ENCODE data around the gene GIMAP1. TPM values are rescaled to one million over a fixed set of nuclear protein-coding genes. Genes with fewer than 3 reads are reported as not detected.

The GIMAP1 gene
- total RNA-seq, 1 experiment from 2014 or later, result 0.10 TPM

- intact Hi-C loops (cut with micrococcal nuclease), result no loop called here
- no peak for ATAC-seq
Observed at GRCh38 chr7:150744041-150744656, 27.7 kb downstream of the GIMAP1 start.

GRCh38 chr7:150745086-150745485 is 28.7 kb downstream of the GIMAP1 start:
- Histone ChIP-seq H3K36me3 (ENCODE audit: control insufficient read depth in 1 of 2, insufficient read depth in 2 of 2, low read length in 2 of 2) (no peaks in the 10 kb centered on the region), H3K9me3 (ENCODE audit: control insufficient read depth in 1 of 2, insufficient read depth in 1 of 2, low read depth in 1 of 2, low read length in 2 of 2) (no peaks in the 10 kb centered on the region), H4K20me1 (ENCODE audit: insufficient read depth) (no peaks in the 10 kb centered on the region), H3K27ac (ENCODE audit: low read depth, low read length) (no peak overlapping the region), H3K4me1 (ENCODE audit: control insufficient read depth in 1 of 2, insufficient read depth in 2 of 2, low read length in 2 of 2) (no peaks in the 10 kb centered on the region), H3K4me2 (ENCODE audit: low read length) (no peak overlapping the region), H3K9ac (ENCODE audit: low read length) (no peak overlapping the region), H3K9me2 (ENCODE audit: insufficient read depth) (no peaks in the 10 kb centered on the region), H2AFZ (ENCODE audit: low read depth, low read length, poor library complexity, severe bottlenecking) (no peak overlapping the region), H3K27me3 (ENCODE audit: insufficient read depth, low read length) (peaks cover 51% of the 10 kb centered on the region), H3K79me2 (ENCODE audit: insufficient read depth, low read length) (no peaks in the 10 kb centered on the region), H3K4me3 (replicated peaks in 1 of 2; ENCODE audit: low read depth in 1 of 2, low read length in 2 of 2) (no peak overlapping the region)
- ChIA-PET POLR2A (no interaction called here), CTCF (no interaction called here), RAD21 (ENCODE audit: low non-redundant PET in 1 of 2, low total read pairs in 2 of 2, uncharacterized antibody in 2 of 2, unreplicated experiment in 2 of 2) (no interaction called here)
- no TSS peak for BruUV-seq (replicated peaks)
- TF ChIP-seq ATF3 (IDR thresholded peaks at IDR 0.05) (no peak), ELF1 (IDR thresholded peaks at IDR 0.05; ENCODE audit: borderline replicate concordance, low read depth) (no peak), SP1 (IDR thresholded peaks at IDR 0.05; ENCODE audit: low read depth) (no peak), POLR2A (IDR thresholded peaks at IDR 0.05; ENCODE audit: borderline replicate concordance, extremely low read depth, insufficient read depth, insufficient read length) (no peak), CEBPB (IDR thresholded peaks at IDR 0.05; ENCODE audit: low read depth) (no peak), RAD21 (IDR thresholded peaks at IDR 0.05; ENCODE audit: low read depth) (no peak), POLR2AphosphoS5 (IDR thresholded peaks at IDR 0.05; ENCODE audit: low read depth, low read length) (no peak), ZFX (IDR thresholded peaks at IDR 0.05) (no peak), CBX3 (IDR thresholded peaks at IDR 0.05; ENCODE audit: low read depth) (no peak)
- intact Hi-C loops (cut with micrococcal nuclease), result no loop called here
- DNase-seq (ENCODE audit: low read depth, low spot score) (no peak), ATAC-seq (no peak)

More at GRCh38 chr7:150744041-150744656, 27.7 kb downstream of the GIMAP1 start:
- Histone ChIP-seq H3K79me2 (ENCODE audit: insufficient read depth, low read length) (no peaks in the 10 kb centered on the region), H3K4me3 (replicated peaks in 1 of 2; ENCODE audit: low read depth in 1 of 2, low read length in 2 of 2) (no peak overlapping the region), H3K4me2 (ENCODE audit: low read length) (no peak overlapping the region), H3K27ac (ENCODE audit: low read depth, low read length) (no peak overlapping the region), H3K27me3 (ENCODE audit: insufficient read depth, low read length) (peaks cover 46% of the 10 kb centered on the region), H3K9me3 (ENCODE audit: control insufficient read depth in 1 of 2, insufficient read depth in 1 of 2, low read depth in 1 of 2, low read length in 2 of 2) (no peaks in the 10 kb centered on the region), H4K20me1 (ENCODE audit: insufficient read depth) (no peaks in the 10 kb centered on the region), H3K4me1 (ENCODE audit: control insufficient read depth in 1 of 2, insufficient read depth in 2 of 2, low read length in 2 of 2) (peaks cover 0 to under 1% of the 10 kb centered on the region in 2 experiments; a peak in 1 of 4 replicates), H3K9me2 (ENCODE audit: insufficient read depth) (no peaks in the 10 kb centered on the region), H2AFZ (ENCODE audit: low read depth, low read length, poor library complexity, severe bottlenecking) (no peak overlapping the region), H3K36me3 (ENCODE audit: control insufficient read depth in 1 of 2, insufficient read depth in 2 of 2, low read length in 2 of 2) (no peaks in the 10 kb centered on the region), H3K9ac (ENCODE audit: low read length) (no peak overlapping the region)
- ChIA-PET POLR2A (no interaction called here), RAD21 (ENCODE audit: low non-redundant PET in 1 of 2, low total read pairs in 2 of 2, uncharacterized antibody in 2 of 2, unreplicated experiment in 2 of 2) (no interaction called here), CTCF (interaction anchor here (0.7 kb wide), 1 partner anchor 28 kb away, joined by 4 read pairs; no protein-coding TSS in a partner anchor)
- TF ChIP-seq EGR1 (IDR thresholded peaks at IDR 0.05; ENCODE audit: low read depth) (no peak), TCF7L2 (IDR thresholded peaks at IDR 0.05; ENCODE audit: borderline replicate concordance, extremely low read depth, insufficient read depth, insufficient read length) (no peak), ATF3 (IDR thresholded peaks at IDR 0.05) (no peak)
- BruUV-seq (replicated peaks), result no TSS peak
- no peak for DNase-seq (ENCODE audit: low read depth, low spot score)

Data from HCT116 (cell line).